ENCODE results near the gene FOXP1.

FOXP1 gene

GRCh38 chr3:71497971-71498444 is 85.5 kb downstream of the FOXP1 start:
- no peak for DNase-seq (ENCODE audit: low read depth)
- H3K4me3 ChIP-seq (ENCODE audit: low read length): no peak overlapping the region
- no peak for TF ChIP-seq CTCF (IDR thresholded peaks at IDR 0.05; ENCODE audit: insufficient read depth, low read depth, low read length, missing control alignments)

GRCh38 chr3:71497367-71497897 is 86.1 kb downstream of the FOXP1 start:
- no peak for DNase-seq (ENCODE audit: low read depth)
- no peak for TF ChIP-seq CTCF (IDR thresholded peaks at IDR 0.05; ENCODE audit: insufficient read depth, low read depth, low read length, missing control alignments)
- H3K4me3 ChIP-seq (ENCODE audit: low read length): no peak overlapping the region

- no peak overlapping the region for H3K4me3 ChIP-seq (ENCODE audit: low read length)
- no peak for TF ChIP-seq CTCF (IDR thresholded peaks at IDR 0.05; ENCODE audit: insufficient read depth, low read depth, low read length, missing control alignments)
- DNase-seq (ENCODE audit: low read depth): peak; percentile 94
These were observed 87.6 kb downstream of the FOXP1 start for GRCh38 chr3:71495708-71496472.

GRCh38 chr3:71494212-71494611 is 89.3 kb downstream of the FOXP1 start:
- no peak overlapping the region for H3K4me3 ChIP-seq (ENCODE audit: low read length)
- DNase-seq (ENCODE audit: low read depth): no peak
- no peak for TF ChIP-seq CTCF (IDR thresholded peaks at IDR 0.05; ENCODE audit: insufficient read depth, low read depth, low read length, missing control alignments)

- no peak for TF ChIP-seq CTCF (IDR thresholded peaks at IDR 0.05; ENCODE audit: insufficient read depth, low read depth, low read length, missing control alignments)
- no peak for DNase-seq (ENCODE audit: low read depth)
- no peak overlapping the region for H3K4me3 ChIP-seq (ENCODE audit: low read length)
These were observed 90.4 kb downstream of the FOXP1 start for GRCh38 chr3:71492974-71493771.

GRCh38 chr3:71492566-71492965 is 91.0 kb downstream of the FOXP1 start:
- DNase-seq (ENCODE audit: low read depth): no peak
- H3K4me3 ChIP-seq (ENCODE audit: low read length): no peak overlapping the region
- no peak for TF ChIP-seq CTCF (IDR thresholded peaks at IDR 0.05; ENCODE audit: insufficient read depth, low read depth, low read length, missing control alignments)

Data from epithelial cell of esophagus (primary cell).